Gastrocnemius medialis (tissue), 4 donors: ENCODE results near the gene SAMD4B. TPM values are rescaled to one million over a fixed set of nuclear protein-coding genes. Genes with fewer than 3 reads are reported as not detected.

ENCODE experiments used
- ATAC-seq, 2 donors: fragments of 150-250 bp; one replicate each; pipeline ENCODE4 v1.9.1; 2016
- DNase-seq, 2 donors: peaks; one replicate each; pipeline ENCODE4 v3.0.0-alpha.2; 2019
- H3K27ac ChIP-seq, 4 donors: fragments of 200-600 bp; sonication (generic); 1 replicate in 1 of 4; 2 replicates in 3 of 4; pipeline ENCODE4 v1.5.1; 2016 to 2018; ENCODE audit warnings: mild to moderate bottlenecking in 2 of 4, moderate library complexity in 1 of 4
- H3K27me3 ChIP-seq, 3 donors: fragments of 200-600 bp; sonication (generic) in 2 of 3; 1 replicate in 1 of 3; 2 replicates in 2 of 3; pipeline versions ENCODE4 v1.5.1 to v1.6.0; 2016 to 2019; ENCODE audit warnings: mild to moderate bottlenecking in 1 of 3, moderate library complexity in 1 of 3
- H3K36me3 ChIP-seq, 2 donors: fragments of 200-600 bp; sonication (generic) in 1 of 2; one replicate each; pipeline ENCODE4 v1.5.1; 2017 to 2018
- H3K4me1 ChIP-seq, 2 donors: fragments of 200-600 bp; sonication (generic) in 1 of 2; one replicate each; pipeline ENCODE4 v1.5.1; 2016 to 2017; ENCODE audit warnings: mild to moderate bottlenecking in 2 of 2
- H3K4me3 ChIP-seq, 4 donors: fragments of 200-600 bp; sonication (generic) in 3 of 4; 1 replicate in 1 of 4; 2 replicates in 3 of 4; pipeline ENCODE4 v1.5.1; 2016 to 2019; ENCODE audit warnings: mild to moderate bottlenecking in 2 of 4
- H3K9me3 ChIP-seq, 3 donors: fragments of 200-600 bp; sonication (generic) in 2 of 3; 1 replicate in 1 of 3; 2 replicates in 2 of 3; pipeline ENCODE4 v1.5.1; 2016 to 2019
- CTCF ChIP-seq, 5 experiments: fragments of 450-650 bp in 3 of 5; fragments of 200-600 bp in 2 of 5; sonication (generic) in 2 of 5; IDR thresholded peaks in 4 of 5; conservative IDR thresholded peaks in 1 of 5; 1 replicate in 4 of 5; 2 replicates in 1 of 5; pipeline ENCODE4 v1.5.1; 2016 to 2019; ENCODE audit warnings: antibody characterized with exemption in 5 of 5, mild to moderate bottlenecking in 3 of 5, moderate library complexity in 3 of 5
- POLR2A ChIP-seq, 2 donors: fragments of 450-650 bp; IDR thresholded peaks; one replicate each; pipeline ENCODE4 v1.6.1; 2017; ENCODE audit warnings: antibody characterized with exemption in 2 of 2, mild to moderate bottlenecking in 2 of 2, moderate library complexity in 2 of 2
- in situ Hi-C, 4 donors: fragments of 200-750 bp; cut with MboI; loops; one replicate each; pipeline versions ENCODE4 v1.15.0 to v1.8.0; 2017; ENCODE audit warnings: low sequenced_read_pairs in 4 of 4
- intact Hi-C: fragments of 100-400 bp; cut with DNase I; formaldehyde crosslinking; loops from one replicate; pipeline ENCODE4 v1.15.1; 2023; ENCODE audit warnings: low total_unique reads
- total RNA-seq, 4 donors: library from RNA; depleted of rRNA; stranded (reverse); fragments of >200 nt; gene quantifications; one replicate each; pipeline versions ENCODE4 v1.1.0 to v1.2.3, GENCODE V29; 2016

Gene SAMD4B
- total RNA-seq, 4 donors from 2014 or later: 30.9 to 63.7 (median 59.2) TPM

GRCh38 chr19:39402346-39403300 lies 60.4 kb downstream of the SAMD4B start:
- TF ChIP-seq CTCF (IDR thresholded peaks at IDR 0.05 in 4 of 5, conservative IDR thresholded peaks at IDR 0.05 in 1 of 5) (peak in 1 of 5 experiments; percentile 9), POLR2A (IDR thresholded peaks at IDR 0.05) (peak; percentile 73 to 75)

GRCh38 chr19:39403331-39404312 lies 61.4 kb downstream of the SAMD4B start:
- Histone ChIP-seq H3K27me3 (no peaks in the 10 kb centered on the region), H3K9me3 (no peaks in the 10 kb centered on the region), H3K4me3 (peak overlapping the region; percentile 68 to 79 (median 73)), H3K27ac (peak overlapping the region; percentile 98 to 100 (median 100)), H3K4me1 (peaks cover 27 to 35% of the 10 kb centered on the region in 2 donors), H3K36me3 (peaks cover 5 to 19% of the 10 kb centered on the region in 2 donors)
- intact Hi-C loops (loop anchor here (10.0 kb wide), 5 partner anchors 569 to 1029 kb away; partner anchors contain the start of genes AKT2, ECH1, PSMD8 and SERTAD1), in situ Hi-C loops (no loop called here)
- peak; percentile 99 to 100 for DNase-seq
- TF ChIP-seq CTCF (IDR thresholded peaks at IDR 0.05 in 4 of 5, conservative IDR thresholded peaks at IDR 0.05 in 1 of 5) (no peak), POLR2A (IDR thresholded peaks at IDR 0.05) (peak; percentile 85 to 93)
- ATAC-seq: peak; percentile 60 to 69

More at GRCh38 chr19:39402346-39403300, 60.4 kb downstream of the SAMD4B start:
- in situ Hi-C loops: no loop called here
- ATAC-seq: peak; percentile 44 to 46
- no peaks in the 10 kb centered on the region for H3K27me3 ChIP-seq
- intact Hi-C loops: loop anchor here (1.0 to 10.0 kb wide), 7 partner anchors 9 to 1028 kb away; partner anchors contain the start of genes AKT2, ECH1, PSMD8 and SERTAD1
- H3K4me1 ChIP-seq: peaks cover 37 to 45% of the 10 kb centered on the region in 2 donors
- DNase-seq: peak; percentile 92 to 95
- H3K9me3 ChIP-seq: no peaks in the 10 kb centered on the region
- H3K36me3 ChIP-seq: peaks cover 0 to 9% of the 10 kb centered on the region in 2 donors
- H3K27ac ChIP-seq: peak overlapping the region; percentile 98 to 100 (median 100)
- peak overlapping the region; percentile 68 to 79 (median 73) for H3K4me3 ChIP-seq

GRCh38 chr19:39405261-39405957 lies 63.2 kb downstream of the SAMD4B start:
- H3K4me3 ChIP-seq: peak overlapping the region in 3 of 4 donors; percentile 60 to 98 (median 90)
- peaks cover 24 to 41% of the 10 kb centered on the region in 2 donors for H3K4me1 ChIP-seq
- intact Hi-C loops (loop anchor here (10.0 kb wide), 5 partner anchors 571 to 1031 kb away; partner anchors contain the start of genes AKT2, ECH1, PSMD8 and SERTAD1), in situ Hi-C loops (no loop called here)
- no peak for DNase-seq
- ATAC-seq: no peak
- H3K27ac ChIP-seq: peak overlapping the region; percentile 98 to 100 (median 100)
- H3K36me3 ChIP-seq: peaks cover 6 to 23% of the 10 kb centered on the region in 2 donors
- H3K27me3 ChIP-seq: no peaks in the 10 kb centered on the region
- H3K9me3 ChIP-seq: no peaks in the 10 kb centered on the region
- TF ChIP-seq CTCF (IDR thresholded peaks at IDR 0.05 in 4 of 5, conservative IDR thresholded peaks at IDR 0.05 in 1 of 5) (no peak), POLR2A (IDR thresholded peaks at IDR 0.05) (no peak)
